ENCODE results near the gene RASD1.

Gene RASD1

GRCh38 chr17:17484451-17484899 is 11.7 kb downstream of the RASD1 start:
- Histone ChIP-seq H3K9ac (peak overlapping the region in 10 of 11 experiments; percentile 6 to 57 (median 27); a peak in 11 of 22 replicates), H3K4me1 (peaks cover 53 to 83% (median 64%) of the 10 kb centered on the region in 10 experiments), H3K9me3 (replicated peaks in 1 of 11) (peaks cover 0 to 10% (median 0%) of the 10 kb centered on the region in 11 experiments; a peak in 8 of 22 replicates), H3K27me3 (no peaks in the 10 kb centered on the region), H3K4me2 (peak overlapping the region; percentile 62 to 86 (median 81)), H4K20me1 (peaks cover 28 to 84% (median 68%) of the 10 kb centered on the region in 11 experiments; a peak in 20 of 22 replicates), H3K27ac (peak overlapping the region in 10 of 11 experiments; percentile 6 to 56 (median 34); a peak in 15 of 22 replicates), H3K36me3 (peaks cover 29 to 93% (median 63%) of the 10 kb centered on the region in 11 experiments), H3K4me3 (peak overlapping the region in 3 of 10 experiments; percentile 5 to 16 (median 11); a peak in 2 of 20 replicates)
- no peak for TF ChIP-seq Cebpa-rat (IDR thresholded peaks at IDR 0.05)

GRCh38 chr17:17481860-17482259 is 14.3 kb downstream of the RASD1 start:
- H3K4me3 ChIP-seq: no peak overlapping the region

GRCh38 chr17:17480593-17481148 is 15.5 kb downstream of the RASD1 start:
- Histone ChIP-seq H3K4me2 (peak overlapping the region; percentile 6 to 95 (median 90); a peak in 20 of 22 replicates), H3K4me1 (peaks cover 70 to 85% (median 80%) of the 10 kb centered on the region in 10 experiments), H3K36me3 (peaks cover 9 to 69% (median 37%) of the 10 kb centered on the region in 11 experiments; a peak in 21 of 22 replicates), H4K20me1 (peaks cover 27 to 65% (median 50%) of the 10 kb centered on the region in 11 experiments; a peak in 20 of 22 replicates), H3K9me3 (replicated peaks in 1 of 11) (peaks cover 0 to under 1% (median 0%) of the 10 kb centered on the region in 11 experiments; a peak in 1 of 22 replicates), H3K27me3 (no peaks in the 10 kb centered on the region), H3K9ac (peak overlapping the region in 5 of 11 experiments; percentile 1 to 39 (median 9); a peak in 5 of 22 replicates), H3K4me3 (no peak overlapping the region), H3K27ac (peak overlapping the region in 3 of 11 experiments; percentile 1 to 29 (median 1); a peak in 2 of 22 replicates)
- no peak for TF ChIP-seq Cebpa-rat (IDR thresholded peaks at IDR 0.05)

More at GRCh38 chr17:17481860-17482259, 14.3 kb downstream of the RASD1 start:
- Histone ChIP-seq H3K36me3 (peaks cover 16 to 81% (median 48%) of the 10 kb centered on the region in 11 experiments; a peak in 21 of 22 replicates), H3K4me2 (peak overlapping the region in 5 of 11 experiments; percentile 1 to 86 (median 15); a peak in 2 of 22 replicates), H3K27me3 (no peaks in the 10 kb centered on the region), H3K9me3 (replicated peaks in 1 of 11) (peaks cover 0 to 10% (median 0%) of the 10 kb centered on the region in 11 experiments; a peak in 8 of 22 replicates), H4K20me1 (peaks cover 28 to 66% (median 55%) of the 10 kb centered on the region in 11 experiments; a peak in 20 of 22 replicates), H3K27ac (no peak overlapping the region), H3K4me1 (peaks cover 69 to 82% (median 78%) of the 10 kb centered on the region in 10 experiments), H3K9ac (peak overlapping the region in 1 of 11 experiments; percentile 52; a peak in 1 of 22 replicates)
- TF ChIP-seq Cebpa-rat (IDR thresholded peaks at IDR 0.05): no peak

- Histone ChIP-seq H3K36me3 (peaks cover 3 to 55% (median 28%) of the 10 kb centered on the region in 11 experiments; a peak in 16 of 22 replicates), H4K20me1 (peaks cover 20 to 50% (median 35%) of the 10 kb centered on the region in 11 experiments; a peak in 20 of 22 replicates), H3K9ac (peak overlapping the region in 2 of 11 experiments; percentile 33 to 90; a peak in 2 of 22 replicates), H3K4me1 (peaks cover 62 to 76% (median 68%) of the 10 kb centered on the region in 10 experiments), H3K27ac (no peak overlapping the region), H3K27me3 (no peaks in the 10 kb centered on the region), H3K4me3 (no peak overlapping the region), H3K9me3 (replicated peaks in 1 of 11) (no peaks in the 10 kb centered on the region), H3K4me2 (peak overlapping the region; percentile 58 to 95 (median 90); a peak in 21 of 22 replicates)
- no peak for TF ChIP-seq Cebpa-rat (IDR thresholded peaks at IDR 0.05)
Observed at GRCh38 chr17:17479209-17479608, 17.0 kb downstream of the RASD1 start.

GRCh38 chr17:17476865-17477467 is 19.2 kb downstream of the RASD1 start, which contains the start of gene MED9:
Gene MED9 (plus strand): TSS chr17:17477000. CDS start chr17:17477042, 42 bp downstream.
- H3K9me3 ChIP-seq (replicated peaks in 1 of 11): no peaks in the 10 kb centered on the region
- H3K27ac ChIP-seq: peak within 1 kb of the TSS; percentile 78 to 98 (median 93)
- TF ChIP-seq Cebpa-rat (IDR thresholded peaks at IDR 0.05): no peak
- H3K36me3 ChIP-seq: peaks cover 3 to 39% (median 20%) of the 10 kb centered on the region in 11 experiments; a peak in 15 of 22 replicates
- H3K4me1 ChIP-seq: peaks cover 45 to 53% (median 48%) of the 10 kb centered on the region in 10 experiments
- H3K4me3 ChIP-seq: peak within 1 kb of the TSS; percentile 82 to 100 (median 98)
- H3K9ac ChIP-seq: peak within 1 kb of the TSS; percentile 90 to 98 (median 97)
- peaks cover 6 to 28% (median 17%) of the 10 kb centered on the region in 11 experiments; a peak in 17 of 22 replicates for H4K20me1 ChIP-seq
- H3K27me3 ChIP-seq: no peaks in the 10 kb centered on the region
- H3K4me2 ChIP-seq: peak within 1 kb of the TSS; percentile 80 to 95 (median 90)

- peaks cover 0 to 13% (median 6%) of the 10 kb centered on the region in 11 experiments; a peak in 9 of 22 replicates for H3K36me3 ChIP-seq
- TF ChIP-seq Cebpa-rat (IDR thresholded peaks at IDR 0.05): no peak
- H3K27ac ChIP-seq: no peak overlapping the region
- peaks cover 19 to 31% (median 24%) of the 10 kb centered on the region in 10 experiments for H3K4me1 ChIP-seq
- no peaks in the 10 kb centered on the region for H3K27me3 ChIP-seq
- H3K4me2 ChIP-seq: no peak overlapping the region
- H3K9me3 ChIP-seq (replicated peaks in 1 of 11): no peaks in the 10 kb centered on the region
- no peak overlapping the region for H3K9ac ChIP-seq
- no peak overlapping the region for H3K4me3 ChIP-seq
- H4K20me1 ChIP-seq: peaks cover 0 to 5% (median 0%) of the 10 kb centered on the region in 11 experiments; a peak in 2 of 22 replicates
Observed at GRCh38 chr17:17474341-17474740, 21.9 kb downstream of the RASD1 start.

GRCh38 chr17:17472333-17472920 is 23.8 kb downstream of the RASD1 start:
- Histone ChIP-seq H3K4me2 (no peak overlapping the region), H3K36me3 (no peaks in the 10 kb centered on the region)

GRCh38 chr17:17469996-17470395 is 26.2 kb downstream of the RASD1 start:
- H3K4me2 ChIP-seq: no peak overlapping the region
- H4K20me1 ChIP-seq: no peaks in the 10 kb centered on the region
- H3K4me3 ChIP-seq: no peak overlapping the region
- no peak overlapping the region for H3K9ac ChIP-seq
- no peaks in the 10 kb centered on the region for H3K9me3 ChIP-seq (replicated peaks in 1 of 11)
- peaks cover 0 to 6% (median 0%) of the 10 kb centered on the region in 10 experiments; a peak in 2 of 20 replicates for H3K4me1 ChIP-seq
- TF ChIP-seq Cebpa-rat (IDR thresholded peaks at IDR 0.05): no peak
- no peak overlapping the region for H3K27ac ChIP-seq
- no peaks in the 10 kb centered on the region for H3K36me3 ChIP-seq
- no peaks in the 10 kb centered on the region for H3K27me3 ChIP-seq

More at GRCh38 chr17:17472333-17472920, 23.8 kb downstream of the RASD1 start:
- no peak overlapping the region for H3K4me3 ChIP-seq
- no peak overlapping the region for H3K9ac ChIP-seq
- TF ChIP-seq Cebpa-rat (IDR thresholded peaks at IDR 0.05): no peak
- H3K9me3 ChIP-seq (replicated peaks in 1 of 11): no peaks in the 10 kb centered on the region
- H3K4me1 ChIP-seq: peaks cover under 1 to 12% (median 5%) of the 10 kb centered on the region in 10 experiments; a peak in 13 of 20 replicates
- H4K20me1 ChIP-seq: no peaks in the 10 kb centered on the region
- H3K27ac ChIP-seq: no peak overlapping the region
- no peaks in the 10 kb centered on the region for H3K27me3 ChIP-seq

Measured in BLaER1 treated with 17β-estradiol and CSF1 and Interleukin-3, amounts not matched to agents 10 nM and 100 nM (cell line).